A549 (cell line): Measurements from ENCODE around the gene TM4SF18. TPM values are rescaled to one million over a fixed set of nuclear protein-coding genes. Genes with fewer than 3 reads are reported as not detected.

Experiments used
- ATAC-seq, 2 experiments: fragments of 200-7000 bp in 1 of 2; fragments of >200 bp in 1 of 2; cut with Nextera tagmentation in 1 of 2; cut with Tn5 transposase in 1 of 2; 3 replicates each; pipeline versions ENCODE4 v1.8.0 to v1.9.1; 2018 to 2020; ENCODE audit warnings: mild to moderate bottlenecking in 1 of 2, moderate library complexity in 1 of 2
- CTCF ChIA-PET: fragments of 300-600 bp; sonication (Branson Sonifier 250); formaldehyde crosslinking; extraction: SDS; loops from one replicate; lab custom pipeline; 2021; ENCODE audit warnings: antibody characterized with exemption, inconsistent platforms; lab: Yijun Ruan, JAX
- POLR2A ChIA-PET: fragments of 350-600 bp; formaldehyde crosslinking; extraction: SDS; loops from one replicate; lab custom pipeline; 2021; ENCODE audit warnings: antibody characterized with exemption, inconsistent platforms; lab: Yijun Ruan, JAX
- DNase-seq, 2 experiments: peaks; one replicate each; pipeline versions ENCODE4 v3.0.0 to v3.0.0-alpha.2; 2011 to 2016; ENCODE audit warnings: low read depth in 1 of 2, low spot score in 1 of 2
- FAIRE-seq: peaks from 2 replicates; lab custom pipeline; 2011; peaks lifted over from hg19 to GRCh38; lab: Jason Lieb, UNC
- H3K27ac ChIP-seq, 2 experiments: fragments of >200 bp; sonication (Bioruptor Twin); formaldehyde crosslinking; 3 replicates each; pipeline ENCODE4 v1.5.1; 2016 to 2017
- H3K4me1 ChIP-seq: fragments of >200 bp; sonication (Bioruptor Twin); formaldehyde crosslinking; 3 replicates; pipeline ENCODE4 v1.6.1; 2016
- H3K4me2 ChIP-seq: fragments of >200 bp; sonication (Bioruptor Twin); formaldehyde crosslinking; 3 replicates; pipeline ENCODE4 v1.6.1; 2016
- H3K4me3 ChIP-seq: fragments of >200 bp; sonication (Bioruptor Twin); formaldehyde crosslinking; 3 replicates; pipeline ENCODE4 v1.5.1; 2016
- H3K9me3 ChIP-seq: fragments of >200 bp; sonication (Bioruptor Twin); formaldehyde crosslinking; 3 replicates; pipeline ENCODE4 v1.6.1; 2016
- BHLHE40 ChIP-seq: IDR thresholded peaks from 2 replicates; pipeline ENCODE4 v1.6.1; 2012; ENCODE audit warnings: low read depth, low read length, inconsistent platforms
- CBX8 ChIP-seq: fragments of 200-600 bp; sonication (generic); IDR thresholded peaks from 2 replicates; pipeline ENCODE4 v1.6.1; 2016
- CHD4 ChIP-seq: fragments of 200-600 bp; sonication (generic); IDR thresholded peaks from 2 replicates; pipeline ENCODE4 v1.6.1; 2016; ENCODE audit warnings: antibody characterized with exemption, mild to moderate bottlenecking, borderline replicate concordance
- EHF ChIP-seq: fragments of 250-450 bp; sonication (Bioruptor Pico); IDR thresholded peaks from 2 replicates; pipeline ENCODE4 v1.5.0; 2020; ENCODE audit warnings: mild to moderate bottlenecking
- EHMT2 ChIP-seq: fragments of 200-600 bp; sonication (generic); IDR thresholded peaks from 2 replicates; pipeline ENCODE4 v1.6.1; 2016; ENCODE audit warnings: antibody characterized with exemption, low read depth, mild to moderate bottlenecking, moderate library complexity
- EP300 ChIP-seq, 2 experiments: fragments of >200 bp; sonication (Bioruptor Twin); formaldehyde crosslinking; IDR thresholded peaks; 2 replicates in 1 of 2; 3 replicates in 1 of 2; pipeline ENCODE4 v1.6.1; 2016 to 2017
- ESRRA ChIP-seq: fragments of 150-350 bp; IDR thresholded peaks from 2 replicates; pipeline ENCODE4 v1.6.1; 2014; ENCODE audit warnings: mild to moderate bottlenecking, low read length, borderline replicate concordance
- FOSB ChIP-seq: fragments of 250-450 bp; sonication (Bioruptor Pico); IDR thresholded peaks from 2 replicates; pipeline ENCODE4 v1.5.0; 2020; ENCODE audit warnings: mild to moderate bottlenecking, moderate library complexity
- GATA3 ChIP-seq: IDR thresholded peaks from 2 replicates; pipeline ENCODE4 v1.6.1; 2012; ENCODE audit warnings: borderline replicate concordance
- HEYL ChIP-seq: fragments of 250-450 bp; sonication (Bioruptor Pico); IDR thresholded peaks from 2 replicates; pipeline ENCODE4 v1.8.0; 2021; ENCODE audit warnings: mild to moderate bottlenecking, moderate library complexity
- HOXA7 ChIP-seq: fragments of 250-450 bp; sonication (Bioruptor Pico); IDR thresholded peaks from 2 replicates; pipeline ENCODE4 v1.5.0; 2020; ENCODE audit warnings: mild to moderate bottlenecking, moderate library complexity
- HOXB5 ChIP-seq: fragments of 250-450 bp; sonication (Bioruptor Pico); IDR thresholded peaks from 2 replicates; pipeline ENCODE4 v1.5.0; 2020; ENCODE audit warnings: mild to moderate bottlenecking, moderate library complexity
- MAZ ChIP-seq: fragments of 150-350 bp; IDR thresholded peaks from 2 replicates; pipeline ENCODE4 v1.6.1; 2014; ENCODE audit warnings: antibody characterized with exemption, low read depth, low read length, borderline replicate concordance
- MYC ChIP-seq: IDR thresholded peaks from 2 replicates; pipeline ENCODE4 v1.6.1; 2012; ENCODE audit warnings: mild to moderate bottlenecking, inconsistent platforms, low read length, improper control_type of control experiment, borderline replicate concordance
- NFE2L2 ChIP-seq: fragments of 150-350 bp; conservative IDR thresholded peaks from 2 replicates; pipeline ENCODE4 v1.6.1; 2014; ENCODE audit warnings: low read length
- NR3C1 ChIP-seq: fragments of >200 bp; sonication (Bioruptor Twin); formaldehyde crosslinking; IDR thresholded peaks from 3 replicates; pipeline ENCODE4 v1.6.1; 2017
- PHF8 ChIP-seq: fragments of 200-600 bp; sonication (generic); IDR thresholded peaks from 2 replicates; pipeline ENCODE4 v1.6.1; 2016; ENCODE audit warnings: low read depth, mild to moderate bottlenecking, antibody characterized with exemption, moderate library complexity, borderline replicate concordance
- POLR2AphosphoS2 ChIP-seq: conservative IDR thresholded peaks from 2 replicates; pipeline ENCODE4 v1.6.1; 2012; ENCODE audit warnings: low read length, improper control_type of control experiment, inconsistent platforms
- RAD21 ChIP-seq, 2 experiments: fragments of >200 bp in 1 of 2; sonication (Bioruptor Twin) in 1 of 2; formaldehyde crosslinking in 1 of 2; IDR thresholded peaks in 1 of 2; conservative IDR thresholded peaks in 1 of 2; 2 replicates in 1 of 2; 3 replicates in 1 of 2; pipeline ENCODE4 v1.6.1; 2012 to 2018; ENCODE audit warnings: inconsistent platforms in 1 of 2
- RCOR1 ChIP-seq: fragments of 150-350 bp; IDR thresholded peaks from 2 replicates; pipeline ENCODE4 v1.6.1; 2014; ENCODE audit warnings: antibody characterized with exemption, low read length, low read depth
- RFX5 ChIP-seq: fragments of 450-650 bp; IDR thresholded peaks from 2 replicates; pipeline ENCODE4 v1.7.1; 2014; ENCODE audit warnings: antibody characterized with exemption, mild to moderate bottlenecking, moderate library complexity
- RNF2 ChIP-seq: fragments of 200-600 bp; sonication (generic); IDR thresholded peaks from 2 replicates; pipeline ENCODE4 v1.6.1; 2016; ENCODE audit warnings: low read depth, mild to moderate bottlenecking, antibody characterized with exemption, moderate library complexity, borderline replicate concordance
- SMC3 ChIP-seq: fragments of >200 bp; sonication (Bioruptor Twin); formaldehyde crosslinking; IDR thresholded peaks from 3 replicates; pipeline ENCODE4 v1.6.1; 2018; ENCODE audit warnings: inconsistent platforms
- WGBS: methylation state at CpG from one replicate; pipeline ENCODE4 v1.1.6; 2017; ENCODE audit errors: missing lambda C conversion rate; 5-methylcytosine and 5-hydroxymethylcytosine counted together
- polyA plus RNA-seq, 4 experiments: library from polyadenylated mRNA; depleted of rRNA in 3 of 4; stranded (reverse); fragments of >200 nt; fragmentation: RNase III in 1 of 4; extraction: RNeasy Plus Mini Kit Qiagen cat#74134 plus additional on column Dnase treatment in 1 of 4; gene quantifications; 2 replicates in 3 of 4; 3 replicates in 1 of 4; pipeline ENCODE4 v1.2.3, GENCODE V29; 2011 to 2017
- TF ChIP-seq, protein P1 (sequence below): fragments of 200-600 bp; sonication (generic); IDR thresholded peaks from 2 replicates; pipeline ENCODE4 v1.6.1; 2016; ENCODE audit warnings: antibody characterized with exemption, mild to moderate bottlenecking, moderate library complexity
- TF ChIP-seq, protein P2 (sequence below): IDR thresholded peaks from 2 replicates; pipeline ENCODE4 v1.6.1; 2012
- TF ChIP-seq, protein P3 (sequence below): fragments of 150-350 bp; IDR thresholded peaks from 2 replicates; pipeline ENCODE4 v1.6.1; 2014; ENCODE audit warnings: low read depth, mild to moderate bottlenecking, low read length
- TF ChIP-seq, protein P4 (sequence below): IDR thresholded peaks from 2 replicates; pipeline ENCODE4 v1.6.1; 2012
- TF ChIP-seq, protein P5 (sequence below): fragments of >200 bp; sonication (Bioruptor Twin); formaldehyde crosslinking; IDR thresholded peaks from 3 replicates; pipeline ENCODE4 v1.5.1; 2016
- TF ChIP-seq, protein P6 (sequence below): fragments of 450-650 bp; IDR thresholded peaks from 2 replicates; pipeline ENCODE4 v1.6.1; 2014; ENCODE audit warnings: antibody characterized with exemption

TM4SF18 gene
- polyA plus RNA-seq, 2 of the 4 experiments (the other 2 are of a cell fraction): 51.3 to 99.8 TPM

DNA sequence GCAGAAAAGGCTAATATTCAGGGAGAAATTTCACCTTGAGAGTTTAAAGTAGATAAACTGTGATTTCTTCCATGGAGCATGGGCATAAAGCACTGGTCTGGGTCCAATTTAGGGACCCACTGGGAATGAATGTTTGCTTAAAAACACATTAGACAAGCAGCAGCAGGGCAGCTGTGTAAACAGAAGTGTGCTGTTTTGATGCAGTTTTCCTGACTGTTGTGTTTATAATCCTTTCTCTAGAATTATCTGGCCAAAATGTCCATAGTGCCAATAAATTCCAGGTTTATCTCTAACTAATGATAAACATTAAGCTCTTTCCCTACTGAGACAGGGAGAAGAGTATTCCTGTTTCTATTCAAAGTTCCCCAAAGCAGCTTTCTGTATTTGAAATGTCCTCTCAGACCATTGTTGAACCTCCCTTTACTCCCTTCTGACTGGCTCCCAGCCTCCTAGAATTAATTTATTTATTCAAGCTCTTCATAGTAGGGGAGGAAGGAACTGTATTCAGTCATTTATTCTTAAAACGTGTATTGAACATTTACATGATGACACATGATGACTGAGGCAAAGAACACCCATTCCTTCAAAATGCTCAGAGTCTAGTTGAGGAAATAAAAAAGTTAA, 7.0 kb upstream of the TM4SF18 start (continued):
- TF ChIP-seq HOXA7 (CRISPR knock-in tag): no peak
- TF ChIP-seq, all 56 proteins: peak for 12

DNA sequence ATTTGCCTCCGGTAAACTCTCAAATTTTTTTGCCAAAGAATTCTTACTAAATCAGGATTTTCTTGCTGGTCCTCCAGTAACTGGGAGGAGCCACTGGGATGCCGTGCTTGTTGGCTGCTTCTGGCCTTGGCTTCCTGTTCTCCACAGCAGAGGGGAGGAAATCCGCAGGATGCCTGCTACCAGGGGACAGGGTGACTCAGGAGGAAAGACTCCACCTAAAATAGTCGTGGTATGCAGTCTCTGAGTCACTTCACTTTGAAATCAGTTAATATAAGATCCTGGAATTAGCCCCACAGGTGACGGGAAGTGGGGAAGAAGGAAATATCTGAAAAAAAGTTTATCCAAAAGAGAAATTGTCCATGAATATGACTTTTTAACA, 6.5 kb upstream of the TM4SF18 start:
- H3K9me3 ChIP-seq: peaks cover 5% of the 10 kb centered on the region; the same call in 1 of the 3 replicates
- 2% methylated on average over 5 of the region's 5 CpGs for WGBS
- peak overlapping the region; percentile 88 to 93 for H3K27ac ChIP-seq
- peak; percentile 99 to 100 for ATAC-seq
- POLR2A ChIA-PET: interaction anchor here (0.6 to 1.2 kb wide), 3 partner anchors 24 to 37 kb away, joined by 3 read pairs; partner anchors contain the start of gene TM4SF1
- peak; percentile 97 for FAIRE-seq
- 0 out of 3 replicates have a peak overlapping the region, but pooled peaks have one; percentile 2 for H3K4me3 ChIP-seq
- peaks cover 52% of the 10 kb centered on the region for H3K4me1 ChIP-seq
- peak; percentile 82 to 98 for DNase-seq
- peak overlapping the region; percentile 77 for H3K4me2 ChIP-seq
- CTCF ChIA-PET: interaction anchor here (1.2 to 1.8 kb wide), 7 partner anchors 11 to 140 kb away, joined by 3 to 6 read pairs (median 4); no protein-coding TSS in a partner anchor
- TF ChIP-seq MAZ (no peak), CBX8 (no peak), HOXB5 (CRISPR knock-in tag) (no peak), RFX5 (no peak), NR3C1 (no peak), EP300 (IDR thresholded peaks at IDR 0.05) (peak; percentile 92 to 95), GATA3 (peak; percentile 95), RAD21 (conservative IDR thresholded peaks at IDR 0.05 in 1 of 2, IDR thresholded peaks at IDR 0.05 in 1 of 2) (peak; percentile 20 to 44; a peak in 3 of 5 replicates), EHF (CRISPR knock-in tag) (no peak; the same call in 1 of the 2 replicates), RCOR1 (no peak), RNF2 (no peak), ESRRA (no peak), POLR2AphosphoS2 (no peak), MYC (no peak), SMC3 (peak; percentile 47), CHD4 (no peak), EHMT2 (no peak), BHLHE40 (no peak), NFE2L2 (no peak), HEYL (no peak), FOSB (no peak), PHF8 (no peak), HOXA7 (CRISPR knock-in tag) (no peak)
- TF ChIP-seq, protein P1, sequence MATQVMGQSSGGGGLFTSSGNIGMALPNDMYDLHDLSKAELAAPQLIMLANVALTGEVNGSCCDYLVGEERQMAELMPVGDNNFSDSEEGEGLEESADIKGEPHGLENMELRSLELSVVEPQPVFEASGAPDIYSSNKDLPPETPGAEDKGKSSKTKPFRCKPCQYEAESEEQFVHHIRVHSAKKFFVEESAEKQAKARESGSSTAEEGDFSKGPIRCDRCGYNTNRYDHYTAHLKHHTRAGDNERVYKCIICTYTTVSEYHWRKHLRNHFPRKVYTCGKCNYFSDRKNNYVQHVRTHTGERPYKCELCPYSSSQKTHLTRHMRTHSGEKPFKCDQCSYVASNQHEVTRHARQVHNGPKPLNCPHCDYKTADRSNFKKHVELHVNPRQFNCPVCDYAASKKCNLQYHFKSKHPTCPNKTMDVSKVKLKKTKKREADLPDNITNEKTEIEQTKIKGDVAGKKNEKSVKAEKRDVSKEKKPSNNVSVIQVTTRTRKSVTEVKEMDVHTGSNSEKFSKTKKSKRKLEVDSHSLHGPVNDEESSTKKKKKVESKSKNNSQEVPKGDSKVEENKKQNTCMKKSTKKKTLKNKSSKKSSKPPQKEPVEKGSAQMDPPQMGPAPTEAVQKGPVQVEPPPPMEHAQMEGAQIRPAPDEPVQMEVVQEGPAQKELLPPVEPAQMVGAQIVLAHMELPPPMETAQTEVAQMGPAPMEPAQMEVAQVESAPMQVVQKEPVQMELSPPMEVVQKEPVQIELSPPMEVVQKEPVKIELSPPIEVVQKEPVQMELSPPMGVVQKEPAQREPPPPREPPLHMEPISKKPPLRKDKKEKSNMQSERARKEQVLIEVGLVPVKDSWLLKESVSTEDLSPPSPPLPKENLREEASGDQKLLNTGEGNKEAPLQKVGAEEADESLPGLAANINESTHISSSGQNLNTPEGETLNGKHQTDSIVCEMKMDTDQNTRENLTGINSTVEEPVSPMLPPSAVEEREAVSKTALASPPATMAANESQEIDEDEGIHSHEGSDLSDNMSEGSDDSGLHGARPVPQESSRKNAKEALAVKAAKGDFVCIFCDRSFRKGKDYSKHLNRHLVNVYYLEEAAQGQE: no peak
- TF ChIP-seq, protein P2, sequence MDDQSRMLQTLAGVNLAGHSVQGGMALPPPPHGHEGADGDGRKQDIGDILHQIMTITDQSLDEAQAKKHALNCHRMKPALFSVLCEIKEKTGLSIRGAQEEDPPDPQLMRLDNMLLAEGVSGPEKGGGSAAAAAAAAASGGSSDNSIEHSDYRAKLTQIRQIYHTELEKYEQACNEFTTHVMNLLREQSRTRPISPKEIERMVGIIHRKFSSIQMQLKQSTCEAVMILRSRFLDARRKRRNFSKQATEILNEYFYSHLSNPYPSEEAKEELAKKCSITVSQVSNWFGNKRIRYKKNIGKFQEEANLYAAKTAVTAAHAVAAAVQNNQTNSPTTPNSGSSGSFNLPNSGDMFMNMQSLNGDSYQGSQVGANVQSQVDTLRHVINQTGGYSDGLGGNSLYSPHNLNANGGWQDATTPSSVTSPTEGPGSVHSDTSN: 0 out of 2 replicates have a peak, but pooled peaks have one; percentile 60
- TF ChIP-seq, protein P3, sequence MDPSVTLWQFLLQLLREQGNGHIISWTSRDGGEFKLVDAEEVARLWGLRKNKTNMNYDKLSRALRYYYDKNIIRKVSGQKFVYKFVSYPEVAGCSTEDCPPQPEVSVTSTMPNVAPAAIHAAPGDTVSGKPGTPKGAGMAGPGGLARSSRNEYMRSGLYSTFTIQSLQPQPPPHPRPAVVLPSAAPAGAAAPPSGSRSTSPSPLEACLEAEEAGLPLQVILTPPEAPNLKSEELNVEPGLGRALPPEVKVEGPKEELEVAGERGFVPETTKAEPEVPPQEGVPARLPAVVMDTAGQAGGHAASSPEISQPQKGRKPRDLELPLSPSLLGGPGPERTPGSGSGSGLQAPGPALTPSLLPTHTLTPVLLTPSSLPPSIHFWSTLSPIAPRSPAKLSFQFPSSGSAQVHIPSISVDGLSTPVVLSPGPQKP: no peak
- TF ChIP-seq, protein P4, sequence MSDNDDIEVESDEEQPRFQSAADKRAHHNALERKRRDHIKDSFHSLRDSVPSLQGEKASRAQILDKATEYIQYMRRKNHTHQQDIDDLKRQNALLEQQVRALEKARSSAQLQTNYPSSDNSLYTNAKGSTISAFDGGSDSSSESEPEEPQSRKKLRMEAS: peak; percentile 71
- TF ChIP-seq, protein P5, sequence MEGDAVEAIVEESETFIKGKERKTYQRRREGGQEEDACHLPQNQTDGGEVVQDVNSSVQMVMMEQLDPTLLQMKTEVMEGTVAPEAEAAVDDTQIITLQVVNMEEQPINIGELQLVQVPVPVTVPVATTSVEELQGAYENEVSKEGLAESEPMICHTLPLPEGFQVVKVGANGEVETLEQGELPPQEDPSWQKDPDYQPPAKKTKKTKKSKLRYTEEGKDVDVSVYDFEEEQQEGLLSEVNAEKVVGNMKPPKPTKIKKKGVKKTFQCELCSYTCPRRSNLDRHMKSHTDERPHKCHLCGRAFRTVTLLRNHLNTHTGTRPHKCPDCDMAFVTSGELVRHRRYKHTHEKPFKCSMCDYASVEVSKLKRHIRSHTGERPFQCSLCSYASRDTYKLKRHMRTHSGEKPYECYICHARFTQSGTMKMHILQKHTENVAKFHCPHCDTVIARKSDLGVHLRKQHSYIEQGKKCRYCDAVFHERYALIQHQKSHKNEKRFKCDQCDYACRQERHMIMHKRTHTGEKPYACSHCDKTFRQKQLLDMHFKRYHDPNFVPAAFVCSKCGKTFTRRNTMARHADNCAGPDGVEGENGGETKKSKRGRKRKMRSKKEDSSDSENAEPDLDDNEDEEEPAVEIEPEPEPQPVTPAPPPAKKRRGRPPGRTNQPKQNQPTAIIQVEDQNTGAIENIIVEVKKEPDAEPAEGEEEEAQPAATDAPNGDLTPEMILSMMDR: no peak
- TF ChIP-seq, protein P6, sequence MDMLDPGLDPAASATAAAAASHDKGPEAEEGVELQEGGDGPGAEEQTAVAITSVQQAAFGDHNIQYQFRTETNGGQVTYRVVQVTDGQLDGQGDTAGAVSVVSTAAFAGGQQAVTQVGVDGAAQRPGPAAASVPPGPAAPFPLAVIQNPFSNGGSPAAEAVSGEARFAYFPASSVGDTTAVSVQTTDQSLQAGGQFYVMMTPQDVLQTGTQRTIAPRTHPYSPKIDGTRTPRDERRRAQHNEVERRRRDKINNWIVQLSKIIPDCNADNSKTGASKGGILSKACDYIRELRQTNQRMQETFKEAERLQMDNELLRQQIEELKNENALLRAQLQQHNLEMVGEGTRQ: no peak
